Right atrium auricular region (tissue), 2 donors: ENCODE results near the gene ENGASE. TPM values are rescaled to one million over a fixed set of nuclear protein-coding genes. Genes with fewer than 3 reads are reported as not detected.

Source experiments
- DNase-seq: peaks from one replicate; pipeline ENCODE4 v3.0.0-alpha.2; 2019; ENCODE audit warnings: low spot score
- H3K27ac ChIP-seq, 2 donors: fragments of 200-600 bp; sonication (generic); 1 replicate in 1 of 2; 2 replicates in 1 of 2; pipeline ENCODE4 v1.5.1; 2016 to 2019
- H3K27me3 ChIP-seq, 2 donors: fragments of 200-600 bp; sonication (generic); one replicate each; pipeline versions ENCODE4 v1.5.1 to v1.6.0; 2017 to 2019
- H3K36me3 ChIP-seq: fragments of 200-600 bp; sonication (generic); one replicate; pipeline ENCODE4 v1.5.1; 2016
- H3K4me1 ChIP-seq, 2 donors: fragments of 200-600 bp; sonication (generic); one replicate each; pipeline versions ENCODE4 v1.5.1 to v1.6.0; 2017 to 2019
- H3K4me3 ChIP-seq, 2 donors: fragments of 200-600 bp; sonication (generic); 1 replicate in 1 of 2; 2 replicates in 1 of 2; pipeline ENCODE4 v1.5.1; 2017 to 2019; ENCODE audit warnings: mild to moderate bottlenecking in 1 of 2, moderate library complexity in 1 of 2
- H3K9me3 ChIP-seq, 2 donors: fragments of 200-600 bp; sonication (generic); one replicate each; pipeline ENCODE4 v1.5.1; 2019
- CTCF ChIP-seq, 2 donors: fragments of 200-600 bp; sonication (generic); IDR thresholded peaks; one replicate each; pipeline ENCODE4 v1.5.1; 2019; ENCODE audit warnings: antibody characterized with exemption in 2 of 2
- total RNA-seq, 2 donors: library from RNA; depleted of rRNA; stranded (reverse); fragments of >200 nt; gene quantifications; one replicate each; pipeline ENCODE4 v1.1.0, GENCODE V29; 2016

Gene ENGASE
- total RNA-seq, 2 donors from 2014 or later, result 7.7 to 13.5 TPM

- no peak for TF ChIP-seq CTCF (IDR thresholded peaks at IDR 0.05)
- no peak for DNase-seq
- Histone ChIP-seq H3K36me3 (peaks cover 23% of the 10 kb centered on the region), H3K9me3 (no peaks in the 10 kb centered on the region), H3K4me1 (peaks cover 0 to 7% of the 10 kb centered on the region in 2 donors), H3K27me3 (peaks cover 0 to 3% of the 10 kb centered on the region in 2 donors), H3K4me3 (no peak overlapping the region), H3K27ac (no peak overlapping the region)
These were observed 14.3 kb downstream of the ENGASE start for GRCh38 chr17:79088997-79089328.

GRCh38 chr17:79089720-79090442 lies 15.3 kb downstream of the ENGASE start:
- Histone ChIP-seq H3K4me3 (no peak overlapping the region), H3K27ac (no peak overlapping the region), H3K9me3 (no peaks in the 10 kb centered on the region), H3K4me1 (peaks cover 0 to 7% of the 10 kb centered on the region in 2 donors), H3K36me3 (peaks cover 14% of the 10 kb centered on the region), H3K27me3 (peaks cover 0 to 3% of the 10 kb centered on the region in 2 donors)
- no peak for DNase-seq
- TF ChIP-seq CTCF (IDR thresholded peaks at IDR 0.05), result no peak

- Histone ChIP-seq H3K27me3 (peaks cover 0 to 3% of the 10 kb centered on the region in 2 donors), H3K4me3 (no peak overlapping the region), H3K9me3 (no peaks in the 10 kb centered on the region), H3K36me3 (peaks cover 7% of the 10 kb centered on the region), H3K27ac (no peak overlapping the region), H3K4me1 (peaks cover 0 to 7% of the 10 kb centered on the region in 2 donors)
- peak; percentile 68 for DNase-seq
- TF ChIP-seq CTCF (IDR thresholded peaks at IDR 0.05), result peak in 1 of 2 donors; percentile 35
These were observed 16.0 kb downstream of the ENGASE start for GRCh38 chr17:79090443-79091225.

GRCh38 chr17:79091226-79091670 lies 16.6 kb downstream of the ENGASE start:
- no peak for TF ChIP-seq CTCF (IDR thresholded peaks at IDR 0.05)
- no peak overlapping the region for H3K4me3 ChIP-seq
- peaks cover 1% of the 10 kb centered on the region for H3K36me3 ChIP-seq
- H3K27ac ChIP-seq, result no peak overlapping the region
- H3K9me3 ChIP-seq, result no peaks in the 10 kb centered on the region
- no peak for DNase-seq
- peaks cover 0 to 5% of the 10 kb centered on the region in 2 donors for H3K27me3 ChIP-seq
- H3K4me1 ChIP-seq, result peaks cover 0 to 7% of the 10 kb centered on the region in 2 donors

GRCh38 chr17:79092567-79092966 lies 17.9 kb downstream of the ENGASE start:
- H3K27me3 ChIP-seq, result peaks cover under 1 to 17% of the 10 kb centered on the region in 2 donors
- no peak for TF ChIP-seq CTCF (IDR thresholded peaks at IDR 0.05)
- H3K36me3 ChIP-seq, result no peaks in the 10 kb centered on the region

More at GRCh38 chr17:79092567-79092966, 17.9 kb downstream of the ENGASE start:
- H3K27ac ChIP-seq, result no peak overlapping the region
- no peak overlapping the region for H3K4me3 ChIP-seq
- peaks cover 0 to 7% of the 10 kb centered on the region in 2 donors for H3K4me1 ChIP-seq
- no peak for DNase-seq
- no peaks in the 10 kb centered on the region for H3K9me3 ChIP-seq
